SK-N-SH (cell line): ENCODE data around the gene GLTP.

Source experiments
- CHD2 ChIP-seq: fragments of 150-350 bp; IDR thresholded peaks from 2 replicates; pipeline ENCODE4 v1.6.1; 2018; ENCODE audit warnings: low read length; ENCODE audit not compliant: partially characterized antibody
- CTCF ChIP-seq: fragments of 200-600 bp; sonication (generic); IDR thresholded peaks from 2 replicates; pipeline ENCODE4 v1.6.1; 2017; ENCODE audit warnings: antibody characterized with exemption, mild to moderate bottlenecking, moderate library complexity
- EZH2phosphoT487 ChIP-seq: fragments of 200-600 bp; sonication (generic); IDR thresholded peaks from 2 replicates; pipeline ENCODE4 v1.6.1; 2017; ENCODE audit warnings: low read depth, mixed run types, mild to moderate bottlenecking, antibody characterized with exemption, moderate library complexity, borderline replicate concordance
- MXI1 ChIP-seq: IDR thresholded peaks from 2 replicates; pipeline ENCODE4 v1.6.1; 2012; ENCODE audit warnings: mild to moderate bottlenecking, low read depth, low read length, improper control_type of control experiment
- NRF1 ChIP-seq: IDR thresholded peaks from 2 replicates; pipeline ENCODE4 v1.6.1; 2012; ENCODE audit warnings: low read depth, mild to moderate bottlenecking, low read length
- POLR2AphosphoS5 ChIP-seq: IDR thresholded peaks from 2 replicates; pipeline ENCODE4 v1.6.1; 2012; ENCODE audit warnings: low read depth, low read length
- TAF1 ChIP-seq: IDR thresholded peaks from 2 replicates; pipeline ENCODE4 v1.6.1; 2012; ENCODE audit warnings: low read depth, mild to moderate bottlenecking, low read length, moderate library complexity, borderline replicate concordance

GRCh38 chr12:109900752-109901580 lies 20.6 kb upstream of the GLTP start:
- TF ChIP-seq POLR2AphosphoS5 (no peak), EZH2phosphoT487 (no peak), NRF1 (no peak), CTCF (no peak), CHD2 (no peak), MXI1 (no peak; the same call in 1 of the 2 replicates), TAF1 (no peak)
